HUES48 (cell line): ENCODE data around the gene LNP1.
"Not testable (repeated sequence)": the region's sequence is repeated elsewhere in the genome, so short reads cannot be mapped to it uniquely, and the experiment has no call there.

Experiments used
- H3K27ac ChIP-seq: one replicate; pipeline ENCODE4 v1.7.0; 2013; ENCODE audit warnings: low read depth, low read length, inconsistent platforms
- H3K27me3 ChIP-seq: 2 replicates; pipeline ENCODE4 v1.6.1; 2013; ENCODE audit warnings: mild to moderate bottlenecking, low read length; ENCODE audit not compliant: control insufficient read depth, insufficient read depth
- H3K36me3 ChIP-seq: 2 replicates; pipeline ENCODE4 v1.6.1; 2013; ENCODE audit warnings: low read length; ENCODE audit not compliant: control insufficient read depth, insufficient read depth
- H3K4me1 ChIP-seq: 2 replicates; pipeline ENCODE4 v1.6.1; 2013; ENCODE audit warnings: mild to moderate bottlenecking, low read length; ENCODE audit not compliant: control insufficient read depth, insufficient read depth
- H3K4me3 ChIP-seq: 2 replicates; pipeline ENCODE4 v1.5.1; 2013; ENCODE audit warnings: mild to moderate bottlenecking, low read depth, low read length
- H3K9ac ChIP-seq: 2 replicates; pipeline ENCODE4 v1.6.1; 2013; ENCODE audit warnings: mild to moderate bottlenecking, low read depth, low read length, moderate library complexity
- H3K9me3 ChIP-seq: 2 replicates; pipeline ENCODE4 v1.6.1; 2013; ENCODE audit warnings: low read length; ENCODE audit not compliant: control insufficient read depth, insufficient read depth

Gene LNP1

GRCh38 chr3:100456745-100457144, 55.4 kb downstream of the LNP1 start:
- Histone ChIP-seq H3K4me3 (no peak overlapping the region), H3K27me3 (no peaks in the 10 kb centered on the region), H3K36me3 (0 out of 2 replicates have a peak, but pooled peaks cover 3% of the 10 kb centered on the region), H3K27ac (no peak overlapping the region), H3K9ac (no peak overlapping the region), H3K4me1 (peaks cover 5% of the 10 kb centered on the region; the same call in 1 of the 2 replicates), H3K9me3 (0 out of 2 replicates have a peak, but pooled peaks cover 2% of the 10 kb centered on the region)

GRCh38 chr3:100457811-100458210, 56.5 kb downstream of the LNP1 start:
- Histone ChIP-seq H3K27ac (no peak overlapping the region), H3K9ac (no peak overlapping the region), H3K27me3 (no peaks in the 10 kb centered on the region), H3K4me3 (no peak overlapping the region), H3K9me3 (0 out of 2 replicates have a peak, but pooled peaks cover 2% of the 10 kb centered on the region), H3K4me1 (peaks cover 5% of the 10 kb centered on the region; the same call in 1 of the 2 replicates), H3K36me3 (0 out of 2 replicates have a peak, but pooled peaks cover under 1% of the 10 kb centered on the region)

- Histone ChIP-seq H3K27ac (no peak overlapping the region), H3K9ac (no peak overlapping the region), H3K4me3 (no peak overlapping the region), H3K9me3 (0 out of 2 replicates have a peak, but pooled peaks cover 2% of the 10 kb centered on the region), H3K4me1 (peaks cover 5% of the 10 kb centered on the region; the same call in 1 of the 2 replicates), H3K36me3 (no peaks in the 10 kb centered on the region), H3K27me3 (no peaks in the 10 kb centered on the region)
Measured at GRCh38 chr3:100458814-100459213, 57.5 kb downstream of the LNP1 start.

GRCh38 chr3:100463002-100463401, 61.7 kb downstream of the LNP1 start:
- Histone ChIP-seq H3K9ac (no peak overlapping the region), H3K36me3 (no peaks in the 10 kb centered on the region), H3K27ac (no peak overlapping the region), H3K9me3 (peaks cover 12% of the 10 kb centered on the region), H3K4me1 (no peaks in the 10 kb centered on the region), H3K4me3 (no peak overlapping the region), H3K27me3 (no peaks in the 10 kb centered on the region)

- no peaks in the 10 kb centered on the region for H3K27me3 ChIP-seq
- H3K36me3 ChIP-seq: no peaks in the 10 kb centered on the region
- H3K4me3 ChIP-seq: no peak overlapping the region
- no peak overlapping the region for H3K27ac ChIP-seq
- H3K4me1 ChIP-seq: no peaks in the 10 kb centered on the region
- peaks cover 15% of the 10 kb centered on the region for H3K9me3 ChIP-seq
- no peak overlapping the region for H3K9ac ChIP-seq
Measured at GRCh38 chr3:100463646-100464155, 62.4 kb downstream of the LNP1 start.

GRCh38 chr3:100465892-100466777, 64.8 kb downstream of the LNP1 start:
- Histone ChIP-seq H3K27me3 (no peaks in the 10 kb centered on the region), H3K36me3 (no peaks in the 10 kb centered on the region), H3K4me1 (no peaks in the 10 kb centered on the region), H3K9me3 (peaks cover 24% of the 10 kb centered on the region), H3K27ac (no peak overlapping the region), H3K9ac (no peak overlapping the region), H3K4me3 (no peak overlapping the region)

- no peak overlapping the region for H3K27ac ChIP-seq
- H3K4me3 ChIP-seq: no peak overlapping the region
- H3K4me1 ChIP-seq: no peaks in the 10 kb centered on the region
- H3K27me3 ChIP-seq: no peaks in the 10 kb centered on the region
- peaks cover 24% of the 10 kb centered on the region for H3K9me3 ChIP-seq
- no peaks in the 10 kb centered on the region for H3K36me3 ChIP-seq
- no peak overlapping the region for H3K9ac ChIP-seq
Measured at GRCh38 chr3:100467133-100467532, 65.8 kb downstream of the LNP1 start.

GRCh38 chr3:100468676-100469075, 67.3 kb downstream of the LNP1 start:
- Histone ChIP-seq H3K4me3 (no peak overlapping the region), H3K9me3 (peaks cover 24% of the 10 kb centered on the region), H3K9ac (no peak overlapping the region), H3K4me1 (no peaks in the 10 kb centered on the region), H3K36me3 (no peaks in the 10 kb centered on the region), H3K27me3 (no peaks in the 10 kb centered on the region), H3K27ac (no peak overlapping the region)

GRCh38 chr3:100470951-100471350, 69.6 kb downstream of the LNP1 start:
- no peaks in the 10 kb centered on the region for H3K36me3 ChIP-seq
- H3K27me3 ChIP-seq: no peaks in the 10 kb centered on the region
- no peak overlapping the region for H3K4me3 ChIP-seq
- no peaks in the 10 kb centered on the region for H3K4me1 ChIP-seq
- peaks cover 24% of the 10 kb centered on the region for H3K9me3 ChIP-seq
- no peak overlapping the region for H3K27ac ChIP-seq
- no peak overlapping the region for H3K9ac ChIP-seq

GRCh38 chr3:100471444-100471843, 70.1 kb downstream of the LNP1 start:
- H3K4me3 ChIP-seq: no peak overlapping the region
- H3K9me3 ChIP-seq: peaks cover 24% of the 10 kb centered on the region
- no peak overlapping the region for H3K27ac ChIP-seq
- no peaks in the 10 kb centered on the region for H3K27me3 ChIP-seq
- H3K9ac ChIP-seq: no peak overlapping the region
- H3K4me1 ChIP-seq: no peaks in the 10 kb centered on the region
- H3K36me3 ChIP-seq: no peaks in the 10 kb centered on the region

GRCh38 chr3:100477851-100478360, 76.6 kb downstream of the LNP1 start:
- not testable (repeated sequence) for H3K4me1 ChIP-seq, H3K9ac ChIP-seq, H3K4me3 ChIP-seq, H3K36me3 ChIP-seq, H3K9me3 ChIP-seq, H3K27me3 ChIP-seq, H3K27ac ChIP-seq
